ENCODE data around the gene WFDC13. TPM values are rescaled to one million over a fixed set of nuclear protein-coding genes. Genes with fewer than 3 reads are reported as not detected.

Gene WFDC13
- total and polyA plus RNA-seq, 4 donors: 0.03 to 0.17 (median 0.10) TPM; not detected in 1

DNA sequence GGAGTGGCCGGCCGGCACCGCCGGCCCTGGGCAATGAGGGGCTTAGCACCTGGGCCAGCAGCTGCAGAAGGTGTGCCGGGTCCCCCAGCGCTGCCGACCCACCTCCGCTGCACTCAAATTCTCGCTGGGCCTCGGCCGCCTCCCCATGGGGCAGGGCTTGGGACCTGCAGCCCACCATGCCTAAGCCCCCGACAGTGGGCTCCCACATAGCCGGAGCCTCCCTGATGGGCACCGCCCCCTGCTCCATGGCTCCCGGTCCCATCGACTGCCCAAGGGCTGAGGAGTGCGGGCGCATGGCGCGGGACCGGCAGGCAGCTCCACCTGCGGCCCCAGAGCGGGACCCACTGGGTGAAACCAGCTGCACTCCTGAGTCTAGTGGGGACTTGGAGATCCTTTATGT, 34.1 kb downstream of the WFDC13 start:
- no peak for DNase-seq
- TF ChIP-seq, protein P1, sequence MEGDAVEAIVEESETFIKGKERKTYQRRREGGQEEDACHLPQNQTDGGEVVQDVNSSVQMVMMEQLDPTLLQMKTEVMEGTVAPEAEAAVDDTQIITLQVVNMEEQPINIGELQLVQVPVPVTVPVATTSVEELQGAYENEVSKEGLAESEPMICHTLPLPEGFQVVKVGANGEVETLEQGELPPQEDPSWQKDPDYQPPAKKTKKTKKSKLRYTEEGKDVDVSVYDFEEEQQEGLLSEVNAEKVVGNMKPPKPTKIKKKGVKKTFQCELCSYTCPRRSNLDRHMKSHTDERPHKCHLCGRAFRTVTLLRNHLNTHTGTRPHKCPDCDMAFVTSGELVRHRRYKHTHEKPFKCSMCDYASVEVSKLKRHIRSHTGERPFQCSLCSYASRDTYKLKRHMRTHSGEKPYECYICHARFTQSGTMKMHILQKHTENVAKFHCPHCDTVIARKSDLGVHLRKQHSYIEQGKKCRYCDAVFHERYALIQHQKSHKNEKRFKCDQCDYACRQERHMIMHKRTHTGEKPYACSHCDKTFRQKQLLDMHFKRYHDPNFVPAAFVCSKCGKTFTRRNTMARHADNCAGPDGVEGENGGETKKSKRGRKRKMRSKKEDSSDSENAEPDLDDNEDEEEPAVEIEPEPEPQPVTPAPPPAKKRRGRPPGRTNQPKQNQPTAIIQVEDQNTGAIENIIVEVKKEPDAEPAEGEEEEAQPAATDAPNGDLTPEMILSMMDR (IDR thresholded peaks at IDR 0.05; ENCODE audit: control extremely low read depth, extremely low read depth): no peak
- H3K4me1 ChIP-seq (ENCODE audit: control insufficient read depth in 5 of 5, insufficient read depth in 5 of 5, low read length in 5 of 5): no peaks in the 10 kb centered on the region
- 89 to 96% methylated on average over 22 to 23 of the region's 23 CpGs for WGBS, 2 donors
- H3K27ac ChIP-seq (ENCODE audit: low read depth in 1 of 2, low read length in 1 of 2): no peak overlapping the region
- H3K27me3 ChIP-seq (ENCODE audit: control insufficient read depth in 3 of 3, insufficient read depth in 3 of 3, low read length in 2 of 3): no peaks in the 10 kb centered on the region
- H3K9ac ChIP-seq (ENCODE audit: insufficient read depth in 1 of 2, low read length in 2 of 2): no peak overlapping the region
- peaks cover 0 to 12% (median 5%) of the 10 kb centered on the region in 4 donors for H3K9me3 ChIP-seq (ENCODE audit: control insufficient read depth in 4 of 4, insufficient read depth in 3 of 4, low read length in 3 of 4)
- ATAC-seq (ENCODE audit: insufficient read depth, low FRiP score): no peak
- no peak overlapping the region for H3K4me3 ChIP-seq
- H3K36me3 ChIP-seq (ENCODE audit: control insufficient read depth in 4 of 4, insufficient read depth in 4 of 4, low read length in 4 of 4): no peaks in the 10 kb centered on the region

DNA sequence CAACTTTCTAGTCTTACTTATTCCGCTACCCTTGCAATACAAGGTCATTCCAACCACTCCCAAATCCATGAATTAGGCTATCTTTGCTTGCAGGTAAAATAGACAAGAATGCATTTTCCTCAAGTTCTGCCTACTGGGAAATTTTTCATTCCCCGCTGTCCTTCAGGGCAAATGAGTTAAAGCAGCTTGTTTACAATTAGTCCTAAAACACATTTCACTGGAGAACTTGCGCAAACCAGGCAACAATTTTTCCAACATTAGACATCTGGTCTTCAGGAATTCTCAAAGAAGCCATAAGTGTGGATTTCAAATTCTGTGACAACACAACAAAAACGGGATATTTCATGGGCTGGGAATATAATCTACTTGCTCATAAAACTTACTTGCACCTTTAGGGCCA, 40.8 kb downstream of the WFDC13 start:
- 90% methylated on average over 4 of the region's 4 CpGs for WGBS, 2 donors
- no peaks in the 10 kb centered on the region for H3K9me3 ChIP-seq (ENCODE audit: control insufficient read depth in 4 of 4, insufficient read depth in 3 of 4, low read length in 3 of 4)
- ATAC-seq (ENCODE audit: insufficient read depth, low FRiP score) (no peak), DNase-seq (no peak)
- no peak overlapping the region for H3K9ac ChIP-seq (ENCODE audit: insufficient read depth in 1 of 2, low read length in 2 of 2)
- H3K4me3 ChIP-seq: no peak overlapping the region
- H3K27ac ChIP-seq (ENCODE audit: low read depth in 1 of 2, low read length in 1 of 2): no peak overlapping the region
- no peaks in the 10 kb centered on the region for H3K27me3 ChIP-seq (ENCODE audit: control insufficient read depth in 3 of 3, insufficient read depth in 3 of 3, low read length in 2 of 3)
- H3K4me1 ChIP-seq (ENCODE audit: control insufficient read depth in 5 of 5, insufficient read depth in 5 of 5, low read length in 5 of 5): no peaks in the 10 kb centered on the region
- no peaks in the 10 kb centered on the region for H3K36me3 ChIP-seq (ENCODE audit: control insufficient read depth in 4 of 4, insufficient read depth in 4 of 4, low read length in 4 of 4)
- TF ChIP-seq, protein P1 (IDR thresholded peaks at IDR 0.05; ENCODE audit: control extremely low read depth, extremely low read depth): no peak

DNA sequence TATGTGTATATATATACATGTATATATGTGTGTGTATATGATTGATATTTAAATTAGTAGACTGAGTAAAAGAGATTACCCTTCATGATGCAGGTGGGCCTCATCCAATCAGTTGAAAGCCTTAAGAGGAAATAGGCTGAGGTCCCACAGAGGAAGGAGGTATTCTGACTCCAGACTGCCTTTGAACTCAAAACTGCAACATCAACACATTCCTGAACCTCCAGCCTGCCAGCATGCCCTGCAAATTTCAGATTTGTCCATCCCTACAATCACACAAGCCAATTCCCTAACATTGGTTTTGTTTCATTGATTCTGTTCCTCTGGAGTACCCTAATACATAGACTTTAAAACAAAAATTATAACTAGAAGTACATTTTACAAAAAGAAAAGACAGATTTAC, 43.2 kb downstream of the WFDC13 start:
- Histone ChIP-seq H3K9ac (ENCODE audit: insufficient read depth in 1 of 2, low read length in 2 of 2) (no peak overlapping the region), H3K27ac (ENCODE audit: low read depth in 1 of 2, low read length in 1 of 2) (no peak overlapping the region), H3K9me3 (ENCODE audit: control insufficient read depth in 4 of 4, insufficient read depth in 3 of 4, low read length in 3 of 4) (no peaks in the 10 kb centered on the region), H3K4me1 (ENCODE audit: control insufficient read depth in 5 of 5, insufficient read depth in 5 of 5, low read length in 5 of 5) (no peaks in the 10 kb centered on the region), H3K27me3 (ENCODE audit: control insufficient read depth in 3 of 3, insufficient read depth in 3 of 3, low read length in 2 of 3) (no peaks in the 10 kb centered on the region), H3K36me3 (ENCODE audit: control insufficient read depth in 4 of 4, insufficient read depth in 4 of 4, low read length in 4 of 4) (no peaks in the 10 kb centered on the region), H3K4me3 (no peak overlapping the region)
- TF ChIP-seq, protein P1 (IDR thresholded peaks at IDR 0.05; ENCODE audit: control extremely low read depth, extremely low read depth): no peak
- ATAC-seq (ENCODE audit: insufficient read depth, low FRiP score) (no peak), DNase-seq (no peak)

DNA sequence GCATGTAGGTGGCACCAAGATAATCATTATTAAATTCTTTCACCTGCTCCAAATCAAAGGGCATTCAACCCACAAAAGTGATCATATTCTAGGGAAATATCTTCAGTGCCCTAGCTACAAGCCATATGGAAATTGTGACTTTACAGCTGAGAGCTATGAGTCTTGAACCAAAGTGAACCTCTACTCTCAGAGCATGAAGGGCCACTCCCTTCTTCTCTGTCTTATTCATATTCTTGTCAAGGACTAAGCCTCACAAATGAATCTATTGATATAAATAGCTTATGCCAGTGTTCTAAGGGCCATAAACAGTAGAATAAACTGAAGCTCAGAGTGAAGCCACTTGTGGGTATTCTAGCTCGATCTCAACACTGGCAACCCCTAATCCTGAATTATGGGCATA, 49.9 kb downstream of the WFDC13 start:
- Histone ChIP-seq H3K27me3 (ENCODE audit: control insufficient read depth in 3 of 3, insufficient read depth in 3 of 3, low read length in 2 of 3) (no peaks in the 10 kb centered on the region), H3K9me3 (ENCODE audit: control insufficient read depth in 4 of 4, insufficient read depth in 3 of 4, low read length in 3 of 4) (no peaks in the 10 kb centered on the region), H3K27ac (ENCODE audit: low read depth in 1 of 2, low read length in 1 of 2) (no peak overlapping the region), H3K4me3 (no peak overlapping the region), H3K9ac (ENCODE audit: insufficient read depth in 1 of 2, low read length in 2 of 2) (no peak overlapping the region), H3K36me3 (ENCODE audit: control insufficient read depth in 4 of 4, insufficient read depth in 4 of 4, low read length in 4 of 4) (no peaks in the 10 kb centered on the region), H3K4me1 (ENCODE audit: control insufficient read depth in 5 of 5, insufficient read depth in 5 of 5, low read length in 5 of 5) (no peaks in the 10 kb centered on the region)
- no peak for ATAC-seq (ENCODE audit: insufficient read depth, low FRiP score)
- TF ChIP-seq, protein P1 (IDR thresholded peaks at IDR 0.05; ENCODE audit: control extremely low read depth, extremely low read depth): no peak
- 94 to 98% methylated on average over 1 of the region's 1 CpG for WGBS, 2 donors
- no peak for DNase-seq

All from lung (tissue), 12 donors.